A204.1 (cell line): ENCODE data around the gene OR10G6.
"Not testable (repeated sequence)": the region's sequence is repeated elsewhere in the genome, so short reads cannot be mapped to it uniquely, and the experiment has no call there.

Experiments used
- FAIRE-seq: peaks from 2 replicates; lab custom pipeline; 2012; peaks lifted over from hg19 to GRCh38; lab: Jason Lieb, UNC

The OR10G6 gene, protein sequence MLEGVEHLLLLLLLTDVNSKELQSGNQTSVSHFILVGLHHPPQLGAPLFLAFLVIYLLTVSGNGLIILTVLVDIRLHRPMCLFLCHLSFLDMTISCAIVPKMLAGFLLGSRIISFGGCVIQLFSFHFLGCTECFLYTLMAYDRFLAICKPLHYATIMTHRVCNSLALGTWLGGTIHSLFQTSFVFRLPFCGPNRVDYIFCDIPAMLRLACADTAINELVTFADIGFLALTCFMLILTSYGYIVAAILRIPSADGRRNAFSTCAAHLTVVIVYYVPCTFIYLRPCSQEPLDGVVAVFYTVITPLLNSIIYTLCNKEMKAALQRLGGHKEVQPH

DNA sequence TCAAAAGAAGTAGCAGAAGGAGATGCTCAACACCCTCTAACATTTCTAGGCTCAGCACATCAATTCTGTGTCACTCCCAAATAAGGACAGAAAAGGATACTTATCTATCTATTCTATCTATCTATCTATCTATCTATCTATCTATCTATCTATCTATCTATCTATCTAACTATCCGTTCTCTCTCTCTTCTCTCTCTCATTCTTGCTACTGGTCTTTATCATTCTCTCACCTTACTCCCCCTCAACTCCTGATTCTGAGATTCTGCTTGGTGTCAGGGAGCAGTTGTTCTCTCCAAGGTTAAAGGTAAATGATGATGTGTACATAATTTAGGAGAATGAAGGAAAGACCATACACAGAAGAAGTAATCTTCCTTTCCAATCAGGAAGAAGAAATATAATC is at the start of gene OR10G6:
Gene OR10G6, minus strand, starts transcription at position 43 of the 400 bp plus-strand sequence. Its CDS starts 0 bp downstream, at position 43.
- FAIRE-seq = no peak

- FAIRE-seq = no peak
Measured at GRCh38 chr11:124043420-124043819, 48.5 kb upstream of the OR10G6 start.

- no peak for FAIRE-seq
Measured at GRCh38 chr11:124041254-124041653, 46.3 kb upstream of the OR10G6 start, which contains the start of gene OR10G7. OR10G7 (minus strand) TSS chr11:124041325; CDS start chr11:124039001, 2,324 bp downstream.

- no peak for FAIRE-seq
Measured at GRCh38 chr11:124039557-124039956, 44.6 kb upstream of the OR10G6 start.

GRCh38 chr11:124036666-124037065 is 41.7 kb upstream of the OR10G6 start:
- no peak for FAIRE-seq

GRCh38 chr11:124026498-124026897 is 31.5 kb upstream of the OR10G6 start, which contains the start of gene OR10G8:
OR10G8 (plus strand) TSS chr11:124026798; CDS start chr11:124029623, 2,825 bp downstream.
- FAIRE-seq = no peak

GRCh38 chr11:124015837-124016236 is 20.9 kb upstream of the OR10G6 start:
- FAIRE-seq = not testable (repeated sequence)

- FAIRE-seq = no peak
Measured at GRCh38 chr11:124012697-124013096, 17.7 kb upstream of the OR10G6 start, which contains the start of gene OR10G4. OR10G4 (plus strand) TSS chr11:124012997; CDS start chr11:124015575, 2,578 bp downstream.

GRCh38 chr11:123979311-123979710 is 15.7 kb downstream of the OR10G6 start:
- FAIRE-seq = no peak

- FAIRE-seq = no peak
Measured at GRCh38 chr11:123977731-123978347, 17.1 kb downstream of the OR10G6 start, which contains the start of gene OR10S1. OR10S1 (minus strand) TSS chr11:123977781; CDS start chr11:123977664, 117 bp downstream.

GRCh38 chr11:123976770-123977560 is 18.0 kb downstream of the OR10G6 start:
- FAIRE-seq = no peak

GRCh38 chr11:123973816-123974215 is 21.1 kb downstream of the OR10G6 start:
- FAIRE-seq = no peak

DNA sequence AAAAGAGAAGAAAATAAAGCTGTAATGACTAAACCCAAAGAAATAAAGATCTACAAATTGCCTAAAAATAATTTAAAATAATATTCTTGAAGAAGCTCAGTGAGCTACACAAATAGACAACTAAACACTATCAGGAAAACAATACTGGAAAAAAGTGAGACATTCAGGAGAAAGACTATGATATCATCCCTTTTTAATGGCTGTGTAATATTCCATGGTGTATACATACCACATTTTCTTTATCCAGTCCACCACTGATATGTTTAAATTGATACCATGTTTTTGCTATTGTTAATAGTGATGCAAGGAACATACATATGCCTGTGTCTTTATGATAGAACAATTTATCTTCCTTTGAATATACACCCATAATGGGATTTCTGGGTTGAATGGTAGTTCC is 38.2 kb downstream of the OR10G6 start:
- FAIRE-seq = no peak

- no peak for FAIRE-seq
Measured at GRCh38 chr11:123945132-123945531, 49.8 kb downstream of the OR10G6 start.
